ENCODE data around the gene CEP112. TPM values are rescaled to one million over a fixed set of nuclear protein-coding genes. Genes with fewer than 3 reads are reported as not detected.

The CEP112 gene
- total RNA-seq = 5.9 and 7.1 TPM in 2 replicates

DNA sequence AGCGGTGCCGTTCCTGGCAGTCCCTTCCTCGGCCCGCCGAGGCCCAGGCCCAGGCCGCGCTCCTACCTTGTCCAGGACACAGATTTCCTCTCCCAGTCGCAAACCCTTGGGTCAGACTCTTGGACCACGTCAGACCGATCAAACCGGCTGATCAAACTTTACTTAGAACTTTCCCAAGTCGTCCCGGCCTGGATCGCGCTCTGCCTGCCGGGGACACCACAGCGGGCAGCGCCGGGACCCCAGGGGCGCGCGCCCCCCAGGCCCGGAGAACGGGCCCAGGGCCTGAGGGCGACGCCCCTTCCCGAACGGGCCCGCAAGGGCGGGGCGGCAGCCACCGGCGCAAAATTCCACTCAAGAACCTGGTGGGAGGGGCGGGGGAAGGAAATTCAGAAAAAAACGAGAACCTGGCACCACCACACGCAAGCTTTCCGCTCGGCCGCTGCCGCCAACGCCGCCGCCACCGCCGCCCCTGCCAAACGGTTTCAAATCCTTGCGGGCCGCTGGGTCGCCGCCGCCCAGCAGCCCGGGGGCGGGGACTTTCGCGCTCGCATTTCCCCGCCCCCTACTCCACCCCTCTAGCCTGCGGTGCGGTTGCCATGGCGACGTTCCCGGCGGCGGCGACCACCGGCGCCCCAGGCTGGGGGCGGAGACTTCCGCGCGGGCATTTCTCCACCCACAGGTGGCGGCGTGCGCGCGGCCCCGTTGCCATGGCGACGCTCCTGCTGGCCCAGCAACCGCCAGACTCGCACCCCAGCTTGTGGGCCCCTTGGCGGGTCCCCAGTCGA lies at the start of gene CEP112:
TSS of gene CEP112 (minus strand) at position 541 of the 785 bp plus-strand sequence.

DNA sequence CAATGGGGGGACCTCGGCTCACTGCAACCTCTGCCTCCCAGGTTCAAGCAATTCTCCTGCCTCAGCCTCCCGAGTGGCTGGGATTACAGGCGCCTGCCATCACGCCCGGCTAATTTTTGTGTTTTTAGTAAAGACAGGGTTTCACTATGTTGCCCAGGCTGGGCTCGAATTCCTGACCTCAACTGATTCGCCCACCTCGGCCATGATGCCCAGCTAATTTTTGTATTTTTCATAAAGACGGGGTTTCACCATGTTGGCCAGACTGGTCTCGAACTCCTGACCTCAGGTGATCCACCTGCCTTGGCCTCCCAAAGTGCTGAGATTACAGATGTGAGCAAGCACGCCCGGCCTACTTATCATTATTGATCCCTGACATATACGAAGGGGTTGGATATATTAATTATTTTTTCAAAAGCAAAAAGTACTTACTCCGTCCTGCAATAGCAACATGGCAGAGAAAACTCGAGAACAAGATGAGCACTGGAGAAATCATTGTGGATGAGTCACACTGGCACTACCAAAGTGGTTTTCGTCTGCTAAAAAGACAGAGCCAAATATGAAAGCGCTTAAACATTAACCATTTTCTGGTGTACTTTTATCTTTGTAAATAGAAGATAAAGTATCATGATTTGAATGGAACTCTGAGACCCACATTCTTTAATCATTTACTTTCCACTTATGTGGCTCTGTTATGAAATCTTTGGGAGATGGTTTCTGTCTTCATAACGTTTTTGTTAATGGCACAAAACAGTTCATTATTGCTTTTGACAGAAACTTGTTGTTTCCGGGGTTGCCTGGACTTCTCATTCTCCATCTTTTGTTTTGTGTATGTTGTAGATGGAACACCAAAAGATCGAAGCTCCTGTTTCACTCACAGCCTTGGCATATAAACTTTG lies 37.2 kb upstream of the CEP112 start, which contains the start of gene APOH:
TSS of gene APOH (minus strand) at position 529 of the 896 bp plus-strand sequence. CDS start at position 493, 36 bp downstream.

Other genes starting within 250 kb of the CEP112 start
- gene APOH, start 37.3 kb upstream of the CEP112 start, total RNA-seq = not detected in 2 replicates
- 19.7 and 24.0 TPM in 2 replicates for gene PRKCA, start 110.5 kb upstream of the CEP112 start, total RNA-seq

Measured in regular cardiac myocyte (primary cell).